GM23338 (cell line): Measurements from ENCODE around the gene SPATA45. TPM values are rescaled to one million over a fixed set of nuclear protein-coding genes. Genes with fewer than 3 reads are reported as not detected.

Experiments
- ATAC-seq: fragments of 200-7000 bp; cut with Tn5 transposase; 3 replicates; pipeline ENCODE4 v1.9.1; 2020
- DNase-seq: peaks from one replicate; pipeline ENCODE4 v3.0.0-alpha.2; 2015; ENCODE audit warnings: low spot score
- H2AFZ ChIP-seq: fragments of 200-600 bp; sonication (generic); 2 replicates; pipeline ENCODE4 v1.8.0; 2016; ENCODE audit warnings: antibody characterized with exemption, mild to moderate bottlenecking, moderate library complexity
- H3F3A ChIP-seq: fragments of 200-600 bp; sonication (generic); replicated peaks from 2 replicates; pipeline ENCODE4 v1.8.0; 2017; ENCODE audit warnings: antibody characterized with exemption, mixed run types, low read depth
- H3K27ac ChIP-seq: fragments of 200-600 bp; sonication (generic); 2 replicates; pipeline ENCODE4 v1.6.1; 2016; ENCODE audit warnings: low read depth
- H3K27me3 ChIP-seq: fragments of 200-600 bp; sonication (generic); 2 replicates; pipeline ENCODE4 v1.8.0; 2016; ENCODE audit warnings: mild to moderate bottlenecking, mixed run types, moderate library complexity; ENCODE audit not compliant: insufficient read depth
- H3K36me3 ChIP-seq: fragments of 200-600 bp; sonication (generic); 2 replicates; pipeline ENCODE4 v1.8.0; 2016; ENCODE audit warnings: mild to moderate bottlenecking; ENCODE audit not compliant: insufficient read depth
- H3K4me1 ChIP-seq: fragments of 200-600 bp; sonication (generic); 2 replicates; pipeline ENCODE4 v1.8.0; 2016; ENCODE audit warnings: mild to moderate bottlenecking, moderate library complexity; ENCODE audit not compliant: insufficient read depth
- H3K4me2 ChIP-seq: fragments of 200-600 bp; sonication (generic); 2 replicates; pipeline ENCODE4 v1.7.1; 2017; ENCODE audit warnings: mixed run types
- H3K4me3 ChIP-seq: fragments of 200-600 bp; sonication (generic); 2 replicates; pipeline ENCODE4 v1.6.1; 2016; ENCODE audit warnings: mixed run types
- H3K79me2 ChIP-seq: fragments of 200-600 bp; sonication (generic); replicated peaks from 2 replicates; pipeline ENCODE4 v1.8.0; 2017; ENCODE audit warnings: mild to moderate bottlenecking; ENCODE audit not compliant: insufficient read depth
- H3K9me2 ChIP-seq: fragments of 200-600 bp; sonication (generic); 2 replicates; pipeline ENCODE4 v1.8.0; 2017; ENCODE audit not compliant: insufficient read depth
- H4K20me1 ChIP-seq: fragments of 200-600 bp; sonication (generic); replicated peaks from 2 replicates; pipeline ENCODE4 v1.8.0; 2017; ENCODE audit warnings: mild to moderate bottlenecking; ENCODE audit not compliant: insufficient read depth
- H3K27ac Mint-ChIP-seq: 2 replicates; pipeline ENCODE4 v1.8.0; 2020; ENCODE audit warnings: inconsistent platforms, mild to moderate bottlenecking, moderate library complexity, mixed read lengths
- H3K27me3 Mint-ChIP-seq: 3 replicates; pipeline ENCODE4 v1.8.0; 2022; ENCODE audit warnings: low read depth, mild to moderate bottlenecking, moderate library complexity, mixed read lengths, inconsistent platforms; ENCODE audit not compliant: insufficient read depth, poor library complexity
- H3K36me3 Mint-ChIP-seq: 3 replicates; pipeline ENCODE4 v1.8.0; 2021; ENCODE audit warnings: low read depth, mild to moderate bottlenecking, inconsistent platforms, moderate library complexity, mixed read lengths
- H3K4me1 Mint-ChIP-seq: 3 replicates; pipeline ENCODE4 v1.8.0; 2020; ENCODE audit warnings: mild to moderate bottlenecking, inconsistent platforms, mixed read lengths
- H3K4me3 Mint-ChIP-seq: 3 replicates; pipeline ENCODE4 v1.8.0; 2021; ENCODE audit warnings: moderate library complexity, mild to moderate bottlenecking, inconsistent platforms, mixed read lengths
- H3K9me3 Mint-ChIP-seq: 3 replicates; pipeline ENCODE4 v1.8.0; 2020; ENCODE audit warnings: moderate library complexity, mild to moderate bottlenecking, inconsistent platforms, mixed read lengths
- CREB1 ChIP-seq: fragments of 250-450 bp; sonication (Bioruptor Pico); IDR thresholded peaks from 2 replicates; pipeline ENCODE4 v1.5.0; 2020; ENCODE audit warnings: low read depth, mild to moderate bottlenecking, moderate library complexity
- EZH2 ChIP-seq: fragments of 200-600 bp; sonication (generic); IDR thresholded peaks from one replicate; pipeline ENCODE4 v1.8.0; 2017; ENCODE audit warnings: antibody characterized with exemption, mild to moderate bottlenecking, low read depth; ENCODE audit not compliant: unreplicated experiment
- JUNB ChIP-seq: IDR thresholded peaks from one replicate; pipeline ENCODE4 v1.6.1; 2016; ENCODE audit warnings: antibody characterized with exemption; ENCODE audit not compliant: unreplicated experiment
- NANOG ChIP-seq: IDR thresholded peaks from 2 replicates; pipeline ENCODE4 v1.6.1; 2016; ENCODE audit warnings: antibody characterized with exemption, borderline replicate concordance
- STAT1 ChIP-seq: IDR thresholded peaks from one replicate; pipeline ENCODE4 v1.6.1; 2016; ENCODE audit warnings: antibody characterized with exemption; ENCODE audit not compliant: unreplicated experiment
- ZNF114 ChIP-seq: fragments of 250-450 bp; sonication (Bioruptor Pico); IDR thresholded peaks from 2 replicates; pipeline ENCODE4 v1.5.0; 2020; ENCODE audit warnings: mild to moderate bottlenecking, moderate library complexity
- polyA plus RNA-seq: library from polyadenylated mRNA; unstranded; fragments of >200 nt; fragmentation: Nextera tagmentation; extraction: Ambion mirVana; gene quantifications from 2 replicates; pipeline ENCODE4 v1.2.1, GENCODE V29; 2016
- total RNA-seq: library from RNA; depleted of rRNA; stranded (reverse); fragments of >200 nt; shearing (Covaris generic); gene quantifications from 2 replicates; pipeline ENCODE4 v1.2.3, GENCODE V29; 2014
- TF ChIP-seq, protein P1 (sequence below): IDR thresholded peaks from 2 replicates; pipeline ENCODE4 v1.6.1; 2016; ENCODE audit warnings: antibody characterized with exemption
- TF ChIP-seq, protein P2 (sequence below): IDR thresholded peaks from one replicate; pipeline ENCODE4 v1.6.1; 2018; ENCODE audit warnings: antibody characterized with exemption; ENCODE audit not compliant: unreplicated experiment
- TF ChIP-seq, protein P3 (sequence below): fragments of 250-450 bp; sonication (Bioruptor Pico); IDR thresholded peaks from 2 replicates; pipeline ENCODE4 v1.5.0; 2020; ENCODE audit warnings: mild to moderate bottlenecking, moderate library complexity
- TF ChIP-seq, protein P4 (sequence below), 2 experiments: fragments of 200-600 bp in 1 of 2; sonication (generic) in 1 of 2; conservative IDR thresholded peaks; 2 replicates each; pipeline versions ENCODE4 v1.5.1 to v1.6.1; 2016 to 2017; ENCODE audit warnings: antibody characterized with exemption in 2 of 2, low read depth in 2 of 2, mild to moderate bottlenecking in 2 of 2, moderate library complexity in 1 of 2

The SPATA45 gene
- total and polyA plus RNA-seq, 2 experiments from 2014 or later: not detected

DNA sequence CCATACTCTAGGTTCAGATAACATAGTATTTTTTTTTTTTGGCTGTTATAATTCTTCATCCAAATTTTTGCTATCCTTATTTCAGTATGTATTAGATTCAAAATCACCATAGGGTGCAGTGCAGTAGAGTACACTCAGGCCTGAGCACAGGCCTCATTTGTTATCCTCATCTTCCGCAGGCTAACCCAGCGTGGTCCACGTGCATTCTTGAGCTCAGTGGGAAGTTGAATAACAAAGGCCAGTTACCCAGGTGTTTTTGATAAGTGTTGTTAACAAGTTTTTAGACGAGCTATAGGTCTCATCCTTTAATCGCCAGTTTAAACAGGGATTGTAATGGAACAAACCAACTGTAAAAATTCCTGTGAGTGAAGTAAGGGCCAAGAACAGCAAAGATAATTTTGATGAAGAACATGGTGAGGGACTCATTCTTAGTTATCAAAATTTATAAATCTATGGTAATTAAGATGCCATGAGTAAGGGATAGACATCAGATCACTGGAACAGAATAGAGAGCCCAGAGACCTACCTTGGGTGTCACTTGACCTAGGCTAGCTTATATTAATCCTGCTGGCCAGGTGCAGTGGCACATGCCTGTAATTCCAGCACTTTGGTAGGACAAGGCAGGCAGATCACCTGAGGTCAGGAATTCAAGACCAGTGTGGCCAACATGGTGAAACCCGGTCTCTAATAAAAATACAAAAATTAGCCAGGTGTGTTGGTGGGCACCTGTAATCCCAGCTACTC is 32.7 kb upstream of the SPATA45 start:
- no peaks in the 10 kb centered on the region for H3K27me3 ChIP-seq
- peaks cover 20% of the 10 kb centered on the region for H3F3A ChIP-seq
- no peak overlapping the region for H2AFZ ChIP-seq
- Mint-ChIP-seq H3K9me3 (no peaks in the 10 kb centered on the region), H3K36me3 (peaks cover 90% of the 10 kb centered on the region), H3K4me1 (peaks cover 32% of the 10 kb centered on the region), H3K27ac (peak overlapping the region; percentile 84), H3K4me3 (no peak overlapping the region; the same call in 2 of the 3 replicates), H3K27me3 (no peaks in the 10 kb centered on the region)
- H3K9me2 ChIP-seq: no peaks in the 10 kb centered on the region
- peaks cover 76% of the 10 kb centered on the region for H3K36me3 ChIP-seq
- peak; percentile 70 for DNase-seq
- TF ChIP-seq, protein P1, sequence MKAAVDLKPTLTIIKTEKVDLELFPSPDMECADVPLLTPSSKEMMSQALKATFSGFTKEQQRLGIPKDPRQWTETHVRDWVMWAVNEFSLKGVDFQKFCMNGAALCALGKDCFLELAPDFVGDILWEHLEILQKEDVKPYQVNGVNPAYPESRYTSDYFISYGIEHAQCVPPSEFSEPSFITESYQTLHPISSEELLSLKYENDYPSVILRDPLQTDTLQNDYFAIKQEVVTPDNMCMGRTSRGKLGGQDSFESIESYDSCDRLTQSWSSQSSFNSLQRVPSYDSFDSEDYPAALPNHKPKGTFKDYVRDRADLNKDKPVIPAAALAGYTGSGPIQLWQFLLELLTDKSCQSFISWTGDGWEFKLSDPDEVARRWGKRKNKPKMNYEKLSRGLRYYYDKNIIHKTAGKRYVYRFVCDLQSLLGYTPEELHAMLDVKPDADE: no peak
- TF ChIP-seq CREB1 (CRISPR knock-in tag): no peak
- TF ChIP-seq NANOG: no peak
- TF ChIP-seq, protein P2, sequence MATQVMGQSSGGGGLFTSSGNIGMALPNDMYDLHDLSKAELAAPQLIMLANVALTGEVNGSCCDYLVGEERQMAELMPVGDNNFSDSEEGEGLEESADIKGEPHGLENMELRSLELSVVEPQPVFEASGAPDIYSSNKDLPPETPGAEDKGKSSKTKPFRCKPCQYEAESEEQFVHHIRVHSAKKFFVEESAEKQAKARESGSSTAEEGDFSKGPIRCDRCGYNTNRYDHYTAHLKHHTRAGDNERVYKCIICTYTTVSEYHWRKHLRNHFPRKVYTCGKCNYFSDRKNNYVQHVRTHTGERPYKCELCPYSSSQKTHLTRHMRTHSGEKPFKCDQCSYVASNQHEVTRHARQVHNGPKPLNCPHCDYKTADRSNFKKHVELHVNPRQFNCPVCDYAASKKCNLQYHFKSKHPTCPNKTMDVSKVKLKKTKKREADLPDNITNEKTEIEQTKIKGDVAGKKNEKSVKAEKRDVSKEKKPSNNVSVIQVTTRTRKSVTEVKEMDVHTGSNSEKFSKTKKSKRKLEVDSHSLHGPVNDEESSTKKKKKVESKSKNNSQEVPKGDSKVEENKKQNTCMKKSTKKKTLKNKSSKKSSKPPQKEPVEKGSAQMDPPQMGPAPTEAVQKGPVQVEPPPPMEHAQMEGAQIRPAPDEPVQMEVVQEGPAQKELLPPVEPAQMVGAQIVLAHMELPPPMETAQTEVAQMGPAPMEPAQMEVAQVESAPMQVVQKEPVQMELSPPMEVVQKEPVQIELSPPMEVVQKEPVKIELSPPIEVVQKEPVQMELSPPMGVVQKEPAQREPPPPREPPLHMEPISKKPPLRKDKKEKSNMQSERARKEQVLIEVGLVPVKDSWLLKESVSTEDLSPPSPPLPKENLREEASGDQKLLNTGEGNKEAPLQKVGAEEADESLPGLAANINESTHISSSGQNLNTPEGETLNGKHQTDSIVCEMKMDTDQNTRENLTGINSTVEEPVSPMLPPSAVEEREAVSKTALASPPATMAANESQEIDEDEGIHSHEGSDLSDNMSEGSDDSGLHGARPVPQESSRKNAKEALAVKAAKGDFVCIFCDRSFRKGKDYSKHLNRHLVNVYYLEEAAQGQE: no peak
- TF ChIP-seq JUNB: no peak
- no peak for TF ChIP-seq EZH2
- TF ChIP-seq STAT1: no peak
- TF ChIP-seq, protein P3, sequence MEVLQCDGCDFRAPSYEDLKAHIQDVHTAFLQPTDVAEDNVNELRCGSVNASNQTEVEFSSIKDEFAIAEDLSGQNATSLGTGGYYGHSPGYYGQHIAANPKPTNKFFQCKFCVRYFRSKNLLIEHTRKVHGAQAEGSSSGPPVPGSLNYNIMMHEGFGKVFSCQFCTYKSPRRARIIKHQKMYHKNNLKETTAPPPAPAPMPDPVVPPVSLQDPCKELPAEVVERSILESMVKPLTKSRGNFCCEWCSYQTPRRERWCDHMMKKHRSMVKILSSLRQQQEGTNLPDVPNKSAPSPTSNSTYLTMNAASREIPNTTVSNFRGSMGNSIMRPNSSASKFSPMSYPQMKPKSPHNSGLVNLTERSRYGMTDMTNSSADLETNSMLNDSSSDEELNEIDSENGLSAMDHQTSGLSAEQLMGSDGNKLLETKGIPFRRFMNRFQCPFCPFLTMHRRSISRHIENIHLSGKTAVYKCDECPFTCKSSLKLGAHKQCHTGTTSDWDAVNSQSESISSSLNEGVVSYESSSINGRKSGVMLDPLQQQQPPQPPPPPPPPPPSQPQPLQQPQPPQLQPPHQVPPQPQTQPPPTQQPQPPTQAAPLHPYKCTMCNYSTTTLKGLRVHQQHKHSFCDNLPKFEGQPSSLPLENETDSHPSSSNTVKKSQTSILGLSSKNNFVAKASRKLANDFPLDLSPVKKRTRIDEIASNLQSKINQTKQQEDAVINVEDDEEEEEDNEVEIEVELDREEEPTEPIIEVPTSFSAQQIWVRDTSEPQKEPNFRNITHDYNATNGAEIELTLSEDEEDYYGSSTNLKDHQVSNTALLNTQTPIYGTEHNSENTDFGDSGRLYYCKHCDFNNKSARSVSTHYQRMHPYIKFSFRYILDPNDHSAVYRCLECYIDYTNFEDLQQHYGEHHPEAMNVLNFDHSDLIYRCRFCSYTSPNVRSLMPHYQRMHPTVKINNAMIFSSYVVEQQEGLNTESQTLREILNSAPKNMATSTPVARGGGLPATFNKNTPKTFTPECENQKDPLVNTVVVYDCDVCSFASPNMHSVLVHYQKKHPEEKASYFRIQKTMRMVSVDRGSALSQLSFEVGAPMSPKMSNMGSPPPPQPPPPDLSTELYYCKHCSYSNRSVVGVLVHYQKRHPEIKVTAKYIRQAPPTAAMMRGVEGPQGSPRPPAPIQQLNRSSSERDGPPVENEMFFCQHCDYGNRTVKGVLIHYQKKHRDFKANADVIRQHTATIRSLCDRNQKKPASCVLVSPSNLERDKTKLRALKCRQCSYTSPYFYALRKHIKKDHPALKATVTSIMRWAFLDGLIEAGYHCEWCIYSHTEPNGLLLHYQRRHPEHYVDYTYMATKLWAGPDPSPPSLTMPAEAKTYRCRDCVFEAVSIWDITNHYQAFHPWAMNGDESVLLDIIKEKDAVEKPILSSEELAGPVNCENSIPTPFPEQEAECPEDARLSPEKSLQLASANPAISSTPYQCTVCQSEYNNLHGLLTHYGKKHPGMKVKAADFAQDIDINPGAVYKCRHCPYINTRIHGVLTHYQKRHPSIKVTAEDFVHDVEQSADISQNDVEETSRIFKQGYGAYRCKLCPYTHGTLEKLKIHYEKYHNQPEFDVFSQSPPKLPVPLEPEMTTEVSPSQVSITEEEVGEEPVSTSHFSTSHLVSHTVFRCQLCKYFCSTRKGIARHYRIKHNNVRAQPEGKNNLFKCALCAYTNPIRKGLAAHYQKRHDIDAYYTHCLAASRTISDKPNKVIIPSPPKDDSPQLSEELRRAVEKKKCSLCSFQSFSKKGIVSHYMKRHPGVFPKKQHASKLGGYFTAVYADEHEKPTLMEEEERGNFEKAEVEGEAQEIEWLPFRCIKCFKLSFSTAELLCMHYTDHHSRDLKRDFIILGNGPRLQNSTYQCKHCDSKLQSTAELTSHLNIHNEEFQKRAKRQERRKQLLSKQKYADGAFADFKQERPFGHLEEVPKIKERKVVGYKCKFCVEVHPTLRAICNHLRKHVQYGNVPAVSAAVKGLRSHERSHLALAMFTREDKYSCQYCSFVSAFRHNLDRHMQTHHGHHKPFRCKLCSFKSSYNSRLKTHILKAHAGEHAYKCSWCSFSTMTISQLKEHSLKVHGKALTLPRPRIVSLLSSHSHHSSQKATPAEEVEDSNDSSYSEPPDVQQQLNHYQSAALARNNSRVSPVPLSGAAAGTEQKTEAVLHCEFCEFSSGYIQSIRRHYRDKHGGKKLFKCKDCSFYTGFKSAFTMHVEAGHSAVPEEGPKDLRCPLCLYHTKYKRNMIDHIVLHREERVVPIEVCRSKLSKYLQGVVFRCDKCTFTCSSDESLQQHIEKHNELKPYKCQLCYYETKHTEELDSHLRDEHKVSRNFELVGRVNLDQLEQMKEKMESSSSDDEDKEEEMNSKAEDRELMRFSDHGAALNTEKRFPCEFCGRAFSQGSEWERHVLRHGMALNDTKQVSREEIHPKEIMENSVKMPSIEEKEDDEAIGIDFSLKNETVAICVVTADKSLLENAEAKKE (CRISPR knock-in tag): no peak
- TF ChIP-seq, protein P4, sequence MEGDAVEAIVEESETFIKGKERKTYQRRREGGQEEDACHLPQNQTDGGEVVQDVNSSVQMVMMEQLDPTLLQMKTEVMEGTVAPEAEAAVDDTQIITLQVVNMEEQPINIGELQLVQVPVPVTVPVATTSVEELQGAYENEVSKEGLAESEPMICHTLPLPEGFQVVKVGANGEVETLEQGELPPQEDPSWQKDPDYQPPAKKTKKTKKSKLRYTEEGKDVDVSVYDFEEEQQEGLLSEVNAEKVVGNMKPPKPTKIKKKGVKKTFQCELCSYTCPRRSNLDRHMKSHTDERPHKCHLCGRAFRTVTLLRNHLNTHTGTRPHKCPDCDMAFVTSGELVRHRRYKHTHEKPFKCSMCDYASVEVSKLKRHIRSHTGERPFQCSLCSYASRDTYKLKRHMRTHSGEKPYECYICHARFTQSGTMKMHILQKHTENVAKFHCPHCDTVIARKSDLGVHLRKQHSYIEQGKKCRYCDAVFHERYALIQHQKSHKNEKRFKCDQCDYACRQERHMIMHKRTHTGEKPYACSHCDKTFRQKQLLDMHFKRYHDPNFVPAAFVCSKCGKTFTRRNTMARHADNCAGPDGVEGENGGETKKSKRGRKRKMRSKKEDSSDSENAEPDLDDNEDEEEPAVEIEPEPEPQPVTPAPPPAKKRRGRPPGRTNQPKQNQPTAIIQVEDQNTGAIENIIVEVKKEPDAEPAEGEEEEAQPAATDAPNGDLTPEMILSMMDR (conservative IDR thresholded peaks at IDR 0.05; ENCODE audit: low read depth in 2 of 2): no peak
- no peak for TF ChIP-seq ZNF114 (CRISPR knock-in tag)
- peak overlapping the region; percentile 11; the same call in 1 of the 2 replicates for H3K4me2 ChIP-seq
- no peak overlapping the region for H3K4me3 ChIP-seq
- peak overlapping the region; percentile 86 for H3K27ac ChIP-seq
- ATAC-seq: peak; percentile 93
- H4K20me1 ChIP-seq: peaks cover 44% of the 10 kb centered on the region
- peaks cover 93% of the 10 kb centered on the region for H3K79me2 ChIP-seq
- peaks cover 29% of the 10 kb centered on the region for H3K4me1 ChIP-seq
